OCI-LY7 (cell line): ENCODE measurements around the gene ZBED1.

Source experiments
- CTCF ChIP-seq: fragments of 200-600 bp; sonication (generic); conservative IDR thresholded peaks from 2 replicates; pipeline ENCODE4 v1.5.1; 2014; ENCODE audit warnings: mild to moderate bottlenecking, antibody characterized with exemption, low read length, moderate library complexity, mixed read lengths
- EZH2phosphoT487 ChIP-seq: fragments of 200-600 bp; sonication (generic); IDR thresholded peaks from 2 replicates; pipeline ENCODE4 v1.6.1; 2018; ENCODE audit warnings: low read depth, borderline replicate concordance, mild to moderate bottlenecking, mixed run types, antibody characterized with exemption, low read length, moderate library complexity, mixed read lengths

- peak; percentile 47 for TF ChIP-seq CTCF
- TF ChIP-seq EZH2phosphoT487 = no peak
Measured at GRCh38 chrX:2548711-2549423, 48.1 kb upstream of the ZBED1 start.
